Stimulated activated CD8-positive, alpha-beta memory T cell treated with anti-CD3 and anti-CD28 coated beads, Interleukin-15, amount 100 ng/mL, for 1 hour (primary cell): Measurements from ENCODE around the gene CTSD.

ENCODE experiments used
- DNase-seq: peaks from one replicate; pipeline ENCODE4 v3.0.0-alpha.2; 2020; ENCODE audit warnings: low read depth

The CTSD gene

DNA sequence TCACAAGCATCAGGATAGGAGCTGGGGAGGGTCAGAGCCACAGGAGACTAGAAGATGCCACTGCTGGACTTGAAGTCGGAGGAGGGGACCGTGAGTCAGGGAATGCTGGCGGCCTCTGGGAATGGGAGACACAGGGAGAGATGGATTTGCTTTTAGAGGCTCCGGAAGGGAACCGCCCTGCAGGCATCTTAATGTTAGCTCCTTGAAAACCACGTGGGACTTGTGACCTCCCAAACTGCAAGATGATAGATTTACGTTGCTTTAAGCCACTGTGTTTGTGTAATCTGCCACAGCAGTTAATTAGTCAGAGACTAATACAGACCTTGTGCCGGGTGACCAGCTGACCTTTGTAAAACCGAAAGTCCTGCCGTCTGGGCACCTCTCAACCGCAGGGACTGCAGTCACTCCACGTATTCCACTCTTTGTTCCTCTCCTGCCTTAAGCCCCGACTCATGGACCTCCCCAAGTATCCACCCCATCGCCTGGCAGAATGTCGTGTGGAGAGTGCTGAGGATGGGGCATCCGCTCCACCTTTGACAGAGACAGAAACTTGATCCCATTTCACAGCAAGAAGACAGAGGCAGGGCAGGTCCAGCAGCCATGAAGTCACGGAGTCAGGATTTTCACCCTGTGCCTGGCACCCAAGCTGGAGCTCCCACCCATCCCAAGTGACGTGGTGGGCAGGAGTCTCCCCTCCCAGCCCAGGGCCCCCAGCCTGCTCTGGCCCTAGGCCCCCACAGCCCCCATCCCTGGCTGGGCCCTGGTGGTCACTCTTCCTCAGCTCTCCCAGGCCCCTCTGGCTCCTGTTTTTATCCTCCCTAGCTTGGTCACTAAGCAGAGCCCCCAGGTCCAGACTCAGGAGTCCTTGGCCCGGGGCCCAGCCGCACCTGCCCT lies 19.4 kb upstream of the CTSD start:
- no peak for DNase-seq

DNA sequence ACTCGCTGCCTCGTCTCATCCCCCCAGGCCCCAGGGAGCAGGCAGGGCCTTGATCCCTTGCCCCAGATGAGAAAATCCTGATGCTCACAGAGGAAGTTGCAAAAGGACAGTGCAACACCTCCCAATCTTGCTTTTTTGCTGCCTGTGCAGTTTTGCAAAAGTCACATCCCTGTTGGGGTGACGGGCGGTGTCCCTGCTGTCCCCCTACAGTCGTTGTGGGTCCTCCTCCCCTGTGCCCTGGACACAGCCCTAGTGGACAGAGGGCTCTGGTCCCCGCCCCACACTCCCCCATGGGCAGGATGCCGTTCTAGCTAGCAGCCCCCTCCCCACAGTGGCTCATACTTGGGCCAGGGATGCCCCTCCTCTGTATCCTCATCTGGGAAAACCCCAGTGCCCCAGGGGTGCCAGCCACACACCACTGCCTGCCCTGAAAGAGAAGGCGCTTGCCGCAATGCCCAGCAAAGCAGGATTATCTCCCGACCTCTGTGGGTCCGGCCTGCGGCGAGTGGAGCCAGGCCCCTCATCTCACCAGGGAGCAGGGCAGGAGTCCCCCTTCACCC lies 18.4 kb upstream of the CTSD start:
- no peak for DNase-seq

DNA sequence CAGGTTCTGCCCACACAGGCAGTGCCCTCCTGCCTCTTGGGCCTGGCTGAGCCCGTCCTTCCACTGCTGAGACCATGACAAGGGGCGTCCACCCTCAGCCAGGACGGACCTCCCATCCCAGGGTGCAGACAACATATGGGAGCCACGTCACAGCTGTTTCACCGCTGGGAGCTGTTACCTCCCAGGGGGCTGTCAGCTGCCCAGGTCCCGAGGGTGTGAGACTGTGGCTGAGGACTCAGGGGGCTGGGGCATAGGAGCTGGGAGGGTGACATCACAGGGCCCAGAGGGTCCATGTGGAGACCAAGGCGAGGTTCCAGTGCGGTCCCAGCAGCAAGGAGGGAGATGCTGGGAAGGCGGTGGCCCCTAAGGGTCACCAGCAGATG lies 17.9 kb upstream of the CTSD start:
- DNase-seq, result no peak

DNA sequence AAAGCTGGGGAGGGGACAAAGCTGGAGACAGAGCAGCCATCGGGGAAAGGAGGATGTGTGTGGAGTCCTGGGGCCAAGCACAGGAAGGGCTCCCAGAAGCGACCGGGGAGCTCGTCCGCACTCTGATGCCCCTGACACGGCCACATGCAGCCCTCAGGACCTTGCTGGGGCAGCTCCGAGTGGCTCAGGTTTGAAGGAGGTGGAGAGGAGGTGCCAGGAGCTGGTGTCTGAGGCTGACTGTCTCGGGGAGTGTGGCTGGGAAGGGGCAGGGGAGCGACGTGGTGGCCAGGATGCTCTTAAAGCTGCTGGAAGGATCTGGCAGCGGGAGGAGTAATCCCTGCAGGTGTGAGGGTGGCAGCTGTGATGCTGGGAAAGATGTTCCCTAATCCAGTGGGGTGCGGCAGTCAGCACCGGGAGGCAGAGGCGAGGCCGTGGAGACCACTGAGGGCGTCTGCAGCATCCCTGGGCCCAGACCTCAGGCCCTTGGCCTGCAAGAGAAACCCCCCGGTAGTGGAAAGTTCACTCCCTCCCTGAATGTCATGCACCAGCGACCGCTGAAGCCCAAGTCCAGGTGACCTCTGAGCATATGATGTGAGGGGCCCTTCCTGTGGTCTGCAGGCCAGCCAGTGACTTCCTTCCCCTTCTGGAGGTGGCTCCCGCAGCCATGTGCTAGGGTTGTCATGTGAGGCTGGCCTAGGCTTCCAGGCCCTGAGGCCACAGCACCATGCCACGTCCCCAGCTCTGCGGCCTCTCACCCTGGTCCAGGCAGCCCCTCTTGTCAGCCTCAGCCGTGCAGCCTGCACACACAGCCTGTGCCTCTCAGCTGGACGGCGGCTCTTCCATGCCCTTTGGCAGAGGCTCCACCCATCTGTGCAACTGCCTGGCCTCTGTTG lies 17.2 kb upstream of the CTSD start:
- no peak for DNase-seq

DNA sequence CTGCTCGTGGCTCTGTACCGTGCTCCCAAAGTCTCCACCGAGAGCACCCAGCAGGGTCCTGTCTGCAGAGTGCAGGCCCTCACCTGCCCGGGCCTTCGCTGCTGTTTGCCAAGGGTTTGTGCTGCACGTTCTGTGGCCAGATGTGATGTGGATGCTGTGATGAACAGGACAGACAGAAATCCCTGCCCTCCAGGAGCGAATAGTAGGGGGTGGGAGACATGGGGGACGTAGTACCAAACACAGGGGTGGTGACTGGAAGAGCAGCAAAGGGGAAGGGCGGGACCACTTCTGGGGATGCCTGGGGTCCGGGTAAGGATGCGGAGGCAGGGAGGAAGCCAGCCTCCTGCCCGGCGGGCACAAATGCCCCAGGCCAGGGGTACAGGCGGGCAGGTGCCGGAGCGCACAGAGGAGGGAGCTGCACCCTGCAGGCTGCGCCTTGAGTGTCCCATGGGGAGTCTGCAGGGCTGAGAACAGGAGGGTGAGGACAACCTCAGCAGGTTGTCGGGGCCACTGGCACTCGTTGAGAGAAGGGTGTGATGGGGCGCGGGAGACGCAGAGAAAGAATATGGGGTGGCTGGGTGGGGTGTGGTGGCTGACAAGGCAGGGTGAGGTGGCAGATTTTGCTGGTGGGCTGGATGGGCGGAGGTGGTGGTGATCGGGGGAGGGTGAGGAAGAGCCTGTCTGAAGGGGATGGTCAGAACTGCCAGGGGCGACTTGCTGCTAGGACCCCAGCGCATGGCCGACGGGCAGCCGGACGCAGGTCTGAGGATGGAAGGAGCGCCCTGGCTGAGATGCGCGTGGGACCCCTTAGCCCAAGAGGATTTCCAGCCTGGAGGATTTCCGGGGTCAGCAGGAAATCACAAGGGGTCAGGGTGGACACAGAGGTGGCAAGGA lies 16.3 kb upstream of the CTSD start:
- no peak for DNase-seq

DNA sequence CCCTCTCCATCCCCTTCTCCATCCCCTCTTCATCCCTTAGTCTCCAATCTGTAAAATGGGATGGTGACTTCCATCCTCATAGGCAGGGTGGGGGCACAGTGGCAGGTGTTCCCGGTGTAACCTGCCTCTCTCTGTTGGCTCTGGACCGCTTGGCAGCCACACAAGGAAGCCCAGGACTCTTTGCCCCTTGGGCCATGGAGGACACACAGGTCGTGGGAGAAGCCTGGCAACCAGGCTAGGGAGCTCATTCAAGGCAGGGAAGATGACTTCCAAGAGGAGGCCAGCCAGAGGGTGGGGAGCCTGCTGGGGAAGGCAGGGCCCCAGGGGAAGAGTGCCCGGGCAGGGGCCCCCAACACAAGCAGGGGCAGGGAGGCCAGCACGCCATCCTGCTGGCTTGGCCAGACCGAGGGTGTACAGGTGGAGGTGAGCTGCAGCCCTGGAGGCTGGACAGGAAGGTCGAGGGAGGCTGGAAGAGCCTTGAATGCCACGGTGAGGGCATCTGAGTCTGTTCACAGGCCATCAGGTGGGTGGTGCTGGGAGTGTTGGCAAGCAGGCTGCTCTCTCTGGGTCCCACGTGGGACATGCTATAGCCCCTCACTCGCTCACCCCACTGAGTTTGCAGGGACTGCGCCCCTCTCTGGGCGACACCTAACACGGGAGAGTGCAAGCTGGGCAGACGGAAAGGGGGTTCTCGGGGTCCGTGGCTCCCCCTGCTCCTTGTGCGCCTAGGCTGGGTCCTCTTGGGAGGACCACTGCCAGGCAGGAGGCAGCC lies 15.5 kb upstream of the CTSD start:
- no peak for DNase-seq

DNA sequence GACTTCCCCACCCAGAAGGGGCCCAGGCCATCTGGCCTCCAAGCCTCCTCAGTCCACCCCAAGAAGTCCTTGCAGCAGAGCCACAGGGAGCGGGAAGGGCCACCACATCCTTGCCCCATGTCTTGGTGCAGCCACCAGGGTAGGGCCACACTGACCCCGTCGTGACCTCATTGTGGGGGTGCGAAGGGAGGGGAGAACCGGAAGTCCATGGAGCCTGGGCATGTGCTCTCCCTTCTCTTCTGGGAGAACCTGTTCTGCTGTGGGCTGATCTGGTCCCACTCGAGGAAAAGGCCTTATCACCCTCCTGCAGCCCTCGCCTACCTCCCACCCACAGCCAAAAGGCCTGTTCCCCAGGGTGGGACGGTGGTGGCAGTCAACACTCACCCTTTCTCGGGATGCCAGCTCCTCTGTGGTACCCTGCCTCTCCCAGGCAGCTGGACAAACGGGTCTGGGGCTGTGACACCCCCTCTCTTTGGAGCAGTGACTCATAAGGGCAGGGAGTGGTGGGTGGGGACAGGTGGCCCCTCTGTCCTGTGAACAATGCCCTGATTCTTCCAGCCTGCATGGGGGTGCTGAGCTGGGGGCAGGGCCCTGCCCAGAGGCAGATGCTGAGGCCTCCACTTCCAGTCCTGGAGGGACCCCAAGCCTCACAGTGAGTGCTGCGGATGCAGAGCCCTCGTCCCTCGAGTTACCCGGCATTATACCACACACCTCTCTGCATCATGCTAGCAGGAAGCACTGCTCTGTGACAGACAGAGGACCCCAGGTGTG lies 14.6 kb upstream of the CTSD start:
- DNase-seq, result no peak

DNA sequence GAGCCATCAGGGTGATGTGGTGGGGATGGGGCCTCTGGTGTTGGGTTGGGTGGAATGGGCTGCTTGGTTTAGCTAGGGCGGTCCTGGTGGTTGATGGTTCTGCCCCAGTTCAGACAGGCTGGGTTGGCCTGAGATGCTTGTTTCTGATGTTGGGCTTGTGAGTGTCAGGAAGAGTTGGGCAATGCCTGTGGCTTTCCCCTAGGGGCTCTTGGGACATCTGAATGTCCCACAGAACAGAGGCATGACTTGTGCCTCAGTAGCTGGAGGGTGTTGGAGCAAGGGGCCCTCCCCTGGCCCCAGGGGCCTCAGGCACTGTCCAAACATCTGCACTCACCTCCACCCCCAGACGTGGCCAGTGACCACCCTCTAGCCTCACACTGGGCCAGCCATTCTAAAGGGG lies 14.0 kb upstream of the CTSD start:
- no peak for DNase-seq

DNA sequence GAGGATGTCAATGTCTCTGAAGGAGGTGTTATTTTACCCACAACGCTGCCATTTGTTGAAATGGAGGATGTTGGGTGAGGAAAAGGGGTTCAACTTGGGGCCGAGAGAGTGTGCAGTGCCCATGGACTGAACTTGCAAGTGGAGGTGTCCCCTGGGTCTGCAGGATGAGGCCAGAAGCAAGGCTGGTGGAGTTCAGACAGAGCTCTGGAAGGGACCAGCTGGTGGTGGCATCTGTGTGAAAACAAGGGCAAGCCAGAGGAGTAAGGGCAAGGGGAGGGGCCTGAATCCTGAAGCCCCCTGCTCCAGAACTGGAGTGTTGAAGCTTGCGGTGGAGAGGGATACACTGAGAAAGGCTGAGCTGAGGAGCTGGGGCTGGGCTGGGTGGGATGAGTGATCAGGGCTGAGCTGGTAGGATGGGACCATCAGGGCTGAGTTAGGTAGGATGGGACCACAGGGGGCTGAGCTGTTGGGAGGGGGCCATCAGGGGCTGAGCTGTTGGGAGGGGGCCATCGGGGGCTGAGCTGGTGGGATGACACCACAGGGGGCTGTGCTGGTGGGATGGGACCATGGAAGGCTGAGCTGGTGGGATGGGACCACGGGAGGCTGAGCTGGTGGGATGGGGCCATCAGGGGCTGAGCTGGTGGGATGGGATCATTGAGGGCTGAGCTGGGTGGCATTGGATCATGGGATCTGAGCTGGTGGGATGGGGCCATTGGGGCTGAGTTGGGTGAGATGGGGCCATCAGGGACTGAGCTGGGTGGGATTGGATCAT lies 13.4 kb upstream of the CTSD start:
- no peak for DNase-seq

DNA sequence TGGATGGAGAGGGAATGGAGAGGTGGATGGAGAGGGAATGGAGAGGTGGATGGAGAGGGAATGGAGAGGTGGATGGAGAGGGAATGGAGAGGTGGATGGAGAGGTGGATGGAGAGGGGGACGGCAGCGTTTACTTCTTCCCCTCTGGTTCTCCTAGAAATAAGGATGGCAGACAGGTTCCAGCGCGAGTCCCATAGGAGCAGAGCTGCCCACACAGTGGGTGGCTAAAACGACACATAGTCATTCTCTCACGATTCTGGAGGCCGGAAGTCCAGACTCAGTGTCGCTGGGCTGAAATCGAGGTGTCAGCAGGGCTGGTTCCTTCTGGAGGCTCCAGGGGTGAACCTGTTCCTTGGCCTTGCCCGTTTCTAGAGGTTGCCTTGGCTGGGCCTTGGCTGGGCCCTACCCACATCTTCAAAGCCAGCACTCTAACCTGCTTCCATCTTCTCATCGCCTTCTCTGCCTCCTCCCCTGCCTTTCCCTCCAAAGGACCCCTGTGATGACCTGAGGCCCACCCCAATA lies 12.7 kb upstream of the CTSD start:
- no peak for DNase-seq

DNA sequence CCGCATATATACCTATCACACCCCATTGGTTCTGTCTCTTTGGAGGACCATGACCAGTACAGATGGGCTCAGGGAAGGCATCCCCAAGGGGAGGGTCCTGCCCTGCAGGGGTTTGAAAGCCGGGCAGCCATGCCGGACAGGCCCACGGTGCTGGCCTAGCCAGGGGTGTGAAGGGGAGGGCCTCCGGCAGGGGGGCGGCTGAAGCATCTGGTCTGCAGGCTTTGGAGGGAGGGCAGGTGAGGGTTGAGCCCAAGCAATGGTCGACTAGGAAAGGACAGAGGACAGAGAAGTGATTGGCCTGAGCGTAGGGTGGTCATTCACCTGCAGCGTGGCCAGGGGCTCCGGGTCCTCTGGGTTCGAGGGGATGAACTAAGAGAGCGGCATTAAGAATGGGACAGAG lies 11.2 kb upstream of the CTSD start:
- DNase-seq, result no peak

DNA sequence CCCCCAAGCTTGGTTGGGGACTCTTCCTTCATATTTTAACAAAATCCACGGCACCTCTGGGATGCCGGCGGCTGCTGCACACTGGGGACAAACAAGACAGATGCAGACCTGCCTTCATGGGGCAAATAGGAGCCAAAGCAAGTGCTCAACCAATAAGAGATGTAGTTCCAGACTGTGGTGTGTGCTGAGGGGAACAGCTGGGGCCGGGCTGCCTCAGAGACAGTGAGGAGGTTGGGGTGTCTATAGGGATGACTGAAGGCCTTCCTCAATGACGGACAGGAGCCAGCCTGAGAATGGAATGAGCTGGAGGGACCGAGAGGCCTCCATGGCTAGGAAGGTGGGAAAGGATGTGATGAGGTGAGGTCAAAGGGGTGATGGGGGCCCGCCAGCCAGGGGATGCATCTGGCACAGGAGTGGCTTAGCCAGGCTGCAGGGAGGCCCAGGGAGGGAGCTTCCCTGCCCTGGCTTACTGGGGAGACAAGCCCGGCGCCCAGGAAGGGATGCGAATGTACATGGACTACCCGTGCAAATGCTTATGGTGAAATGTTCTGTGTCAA lies 10.3 kb upstream of the CTSD start:
- no peak for DNase-seq

DNA sequence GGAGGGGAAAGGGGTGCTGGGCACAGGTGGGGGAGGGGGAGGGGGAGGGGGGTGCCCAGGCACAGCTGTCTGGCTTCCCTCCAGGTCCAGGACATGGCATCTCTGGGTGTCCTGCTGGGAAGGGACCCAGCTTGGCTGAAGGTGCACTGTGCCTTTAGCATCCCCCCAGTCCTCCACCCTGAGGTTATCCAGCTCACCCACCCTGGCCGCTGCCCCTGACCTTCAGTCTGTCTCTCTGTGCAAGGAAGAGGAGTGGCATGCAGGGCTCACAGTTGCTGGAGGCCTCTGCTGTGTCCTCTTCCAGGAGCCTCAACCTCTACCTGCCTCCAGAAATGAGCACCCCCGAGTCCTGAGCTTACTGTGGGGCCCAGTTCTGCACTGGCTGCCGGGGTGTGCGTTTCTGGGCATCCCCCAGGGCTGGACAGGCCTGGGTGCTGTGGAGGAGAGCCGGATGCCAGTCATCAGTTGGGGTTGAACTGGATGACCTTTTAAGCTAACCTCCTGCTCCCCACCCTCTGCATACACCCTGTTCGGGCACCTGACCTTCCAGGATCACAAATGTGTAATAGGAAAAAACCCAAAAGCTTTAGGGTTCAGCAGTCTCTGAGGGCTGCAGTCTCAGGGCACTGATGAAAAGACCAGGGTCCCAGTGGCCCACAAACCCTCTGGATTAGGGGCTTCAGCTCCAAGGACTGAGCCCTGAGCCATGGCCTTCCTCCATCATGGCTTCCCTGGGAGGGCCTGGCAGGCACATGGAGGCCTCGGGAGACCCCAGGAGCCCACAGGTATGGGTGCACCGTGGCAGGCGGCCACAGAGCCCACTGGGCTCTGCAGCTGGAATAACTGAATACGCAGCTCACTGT lies 9.6 kb upstream of the CTSD start:
- no peak for DNase-seq

DNA sequence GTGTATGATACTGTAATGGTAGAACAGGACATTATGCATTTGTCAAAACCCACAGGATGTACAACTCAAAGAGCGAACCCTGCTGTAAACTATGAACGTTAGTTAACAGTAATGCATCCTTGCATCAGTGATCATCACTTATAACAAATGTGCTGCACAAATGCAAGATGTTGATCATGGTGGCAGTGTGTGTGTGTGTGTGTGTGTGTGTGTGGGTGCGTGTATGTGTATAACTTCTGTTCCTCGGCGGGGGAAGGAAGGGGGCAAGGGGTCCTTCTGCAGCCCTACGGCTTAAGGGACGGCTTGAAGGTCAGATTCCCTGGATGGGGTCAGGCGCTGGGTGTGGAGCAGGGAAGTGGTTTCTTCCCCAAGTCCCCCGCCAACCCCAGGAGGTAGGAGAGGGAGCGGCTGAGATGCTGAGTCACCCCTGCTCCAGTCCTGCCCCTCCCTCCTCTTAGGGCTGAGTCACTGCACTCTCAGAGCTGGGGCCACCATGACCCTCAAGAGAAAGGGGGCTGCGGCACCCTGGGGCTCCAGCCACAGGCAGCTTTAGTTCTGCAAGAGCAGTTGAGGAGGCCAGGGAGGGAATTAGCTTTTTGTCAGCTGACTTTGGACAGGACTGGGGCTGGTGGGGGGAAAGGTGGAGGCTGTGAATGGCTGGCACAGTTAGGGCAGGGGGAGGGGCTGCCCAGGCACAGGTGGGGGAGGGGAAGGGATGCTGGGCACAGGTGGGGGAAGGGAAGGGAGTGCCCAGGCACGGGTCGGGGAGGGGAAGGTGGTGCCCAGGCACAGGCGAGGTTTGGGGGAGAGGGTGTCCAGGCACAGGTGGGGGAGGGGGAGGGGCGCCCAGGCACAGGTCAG lies 8.8 kb upstream of the CTSD start:
- no peak for DNase-seq

DNA sequence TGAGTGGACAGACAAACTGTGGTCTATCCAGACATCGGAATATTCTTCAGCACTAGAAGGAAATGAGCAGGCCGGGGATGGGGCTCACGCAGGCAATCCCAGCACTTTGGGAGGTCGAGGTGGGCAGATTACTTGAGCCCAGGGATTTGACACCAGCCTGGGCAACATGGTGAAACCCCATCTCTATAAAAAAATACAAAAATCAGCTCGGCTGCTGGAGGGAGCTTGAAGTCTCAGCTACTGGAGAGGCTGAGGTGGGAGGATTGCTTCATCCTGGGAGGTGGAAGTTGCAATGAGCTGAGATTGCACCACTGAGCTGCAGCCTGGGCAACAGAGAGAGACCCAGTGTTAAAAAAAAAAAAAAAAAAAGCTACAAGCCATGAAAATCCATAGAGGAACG lies 8.0 kb upstream of the CTSD start:
- DNase-seq, result no peak

DNA sequence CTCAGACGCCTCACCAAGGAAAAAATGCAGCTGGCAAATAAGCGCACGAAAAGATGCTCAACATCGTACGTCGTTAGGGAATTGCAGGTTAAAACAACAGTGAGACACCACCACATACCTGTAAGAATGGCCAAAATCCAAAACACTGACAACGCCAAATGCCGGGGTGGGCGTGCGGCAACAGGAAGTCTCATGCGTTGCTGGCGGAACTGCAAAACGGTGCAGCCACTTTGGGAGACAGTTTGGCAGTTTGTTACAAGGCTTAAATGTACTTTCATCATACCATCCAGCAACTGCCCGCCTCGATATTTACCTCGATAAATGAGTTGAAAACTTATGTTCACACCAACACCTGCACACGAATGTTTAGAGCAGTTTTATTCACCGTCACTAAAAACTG lies 7.5 kb upstream of the CTSD start:
- DNase-seq, result no peak

DNA sequence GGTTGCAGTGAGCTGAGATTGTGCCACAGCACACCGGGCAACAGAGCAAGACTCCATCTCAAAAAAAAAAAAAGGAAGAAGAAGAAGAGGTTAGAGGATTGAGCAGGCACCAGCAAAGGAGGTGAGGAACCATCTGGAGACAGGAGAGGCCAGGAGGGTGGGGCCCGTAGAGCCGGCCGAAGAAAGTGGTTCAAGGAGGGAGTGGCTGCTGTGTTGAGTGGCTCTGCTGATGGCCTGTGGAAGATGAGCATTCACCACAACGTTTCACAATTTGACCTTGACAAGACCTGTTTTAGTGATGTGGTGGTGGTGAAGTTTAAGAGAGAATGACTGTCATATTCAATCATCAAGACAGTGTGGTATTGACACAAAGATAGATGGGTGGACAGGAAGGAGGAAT lies 6.8 kb upstream of the CTSD start:
- DNase-seq, result no peak
